Caki2 (cell line): ENCODE results near the gene TRAPPC12. TPM values are rescaled to one million over a fixed set of nuclear protein-coding genes. Genes with fewer than 3 reads are reported as not detected.

Experiments
- DNase-seq: peaks from one replicate; pipeline ENCODE4 v3.0.0-alpha.2; 2015; ENCODE audit warnings: low read depth
- in situ Hi-C: cut with HindIII; loops from 2 replicates; pipeline ENCODE4 v1.10.0; 2016; ENCODE audit warnings: low sequenced_read_pairs, low pct_unique_long_range_greater_than_20kb, mixed read lengths
- total RNA-seq: library from RNA; depleted of rRNA; stranded (reverse); fragments of >200 nt; shearing (Covaris generic); gene quantifications from 2 replicates; pipeline ENCODE4 v1.2.3, GENCODE V29; 2014; ENCODE audit warnings: low replicate concordance

TRAPPC12 gene
- total RNA-seq, 1 experiment from 2014 or later: 40.7 TPM

DNA sequence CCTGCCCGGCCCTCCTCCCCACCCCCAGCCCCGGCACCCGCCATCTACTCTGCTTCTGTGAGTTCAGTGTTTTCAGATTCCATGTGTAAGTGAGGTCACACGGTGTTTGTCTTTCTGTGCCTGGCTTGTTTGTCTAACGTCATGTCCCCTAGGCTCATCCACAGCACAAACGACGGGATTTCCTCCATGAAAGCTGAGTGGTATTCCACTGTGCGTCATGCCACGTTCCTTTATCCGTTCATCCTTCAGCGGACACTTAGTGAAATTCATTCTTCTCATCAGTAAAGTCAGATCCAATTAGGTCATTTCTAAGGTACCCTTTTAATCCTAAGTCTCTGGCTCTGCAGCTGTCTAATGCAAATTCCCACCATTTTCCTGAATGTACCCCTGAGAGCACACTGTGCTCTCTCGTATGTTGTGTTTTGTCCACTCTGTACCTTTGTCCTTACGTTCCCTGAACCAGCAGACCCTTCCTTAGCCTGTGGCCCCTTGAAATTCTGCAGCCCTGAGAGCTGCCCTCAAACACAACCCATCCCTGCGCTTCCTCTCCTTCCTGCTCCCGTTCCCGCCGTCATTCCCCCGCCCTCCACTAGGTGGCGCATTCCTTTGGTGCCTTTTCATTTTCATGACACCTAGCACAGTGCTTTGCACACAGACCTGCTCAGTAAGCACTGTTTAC is 44.1 kb downstream of the TRAPPC12 start:
- in situ Hi-C loops: no loop called here
- peak; percentile 44 for DNase-seq

DNA sequence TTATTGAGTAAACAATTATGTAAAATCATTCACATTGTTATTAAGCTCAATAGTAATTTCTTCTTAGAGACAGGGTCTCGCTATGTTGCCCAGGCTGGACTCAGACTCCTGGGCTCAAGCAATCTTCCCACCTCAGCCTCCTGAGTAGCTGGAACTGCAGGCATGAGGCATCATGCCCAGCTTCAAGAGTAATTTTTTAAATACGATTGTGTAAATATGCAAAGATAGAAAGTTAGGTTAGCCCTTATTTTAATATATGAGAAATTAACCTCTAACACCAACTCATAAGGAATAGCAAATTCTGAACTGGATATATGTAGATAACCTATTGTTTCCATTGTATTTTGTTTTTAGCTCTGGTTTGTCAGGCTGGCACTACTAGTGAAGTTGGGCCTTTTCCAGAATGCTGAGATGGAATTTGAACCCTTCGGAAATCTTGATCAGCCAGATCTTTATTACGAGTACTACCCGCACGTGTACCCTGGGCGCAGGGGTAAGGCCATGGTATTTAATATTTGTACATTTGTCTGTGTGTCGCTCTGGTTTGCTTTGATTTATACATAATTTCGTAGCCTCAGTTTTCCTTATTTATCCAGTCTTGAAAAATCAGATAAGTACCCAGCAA is 44.8 kb downstream of the TRAPPC12 start:
- DNase-seq: no peak
- in situ Hi-C loops: no loop called here

DNA sequence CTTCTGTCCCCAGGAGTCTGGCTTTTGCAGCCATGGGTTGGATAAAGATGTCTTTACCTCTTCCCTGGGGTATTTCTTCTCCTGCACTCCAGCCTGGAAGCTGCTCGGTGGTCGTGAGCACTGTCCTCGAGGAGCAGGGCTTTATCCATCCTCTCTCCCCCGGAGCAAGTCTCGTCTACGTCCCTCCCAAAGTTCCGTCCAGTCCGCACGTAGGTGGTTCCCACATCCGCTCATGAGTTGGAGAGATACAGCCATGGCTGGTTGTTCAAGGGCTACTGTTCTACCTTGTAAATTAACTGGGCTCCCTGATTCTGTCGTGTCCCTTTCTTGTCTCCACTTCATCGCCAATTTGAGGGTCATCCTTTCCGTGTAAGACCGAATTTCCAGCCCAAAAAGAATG is 47.1 kb downstream of the TRAPPC12 start:
- DNase-seq: no peak
- in situ Hi-C loops: no loop called here

- in situ Hi-C loops: no loop called here
- DNase-seq: no peak
Observed at GRCh38 chr2:3427272-3427671, 47.8 kb downstream of the TRAPPC12 start.

DNA sequence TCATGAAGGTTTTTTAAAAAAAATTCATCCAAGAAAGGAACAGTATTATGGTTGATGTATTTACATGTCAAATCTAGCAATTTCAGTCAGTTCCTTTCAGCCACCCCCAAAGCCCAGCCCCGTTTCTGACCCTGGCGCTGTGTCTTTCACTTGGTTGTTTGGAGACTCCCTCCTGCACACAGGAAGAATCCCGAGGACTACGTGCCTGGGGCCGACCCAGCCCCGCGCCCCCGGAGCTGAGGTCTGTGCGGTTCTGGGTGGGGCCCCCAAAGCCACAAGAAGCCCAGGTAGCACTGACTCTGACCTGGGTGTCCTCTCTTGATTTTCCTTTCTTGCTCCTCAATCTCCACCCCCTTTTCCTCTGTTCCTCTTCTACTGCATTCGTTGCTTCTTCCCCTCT is 49.1 kb downstream of the TRAPPC12 start:
- DNase-seq: no peak
- in situ Hi-C loops: no loop called here

GRCh38 chr2:3429066-3429610 is 49.6 kb downstream of the TRAPPC12 start:
- in situ Hi-C loops: no loop called here
- no peak for DNase-seq

- DNase-seq: no peak
- in situ Hi-C loops: no loop called here
Observed at GRCh38 chr2:3430172-3430571, 50.7 kb downstream of the TRAPPC12 start.

DNA sequence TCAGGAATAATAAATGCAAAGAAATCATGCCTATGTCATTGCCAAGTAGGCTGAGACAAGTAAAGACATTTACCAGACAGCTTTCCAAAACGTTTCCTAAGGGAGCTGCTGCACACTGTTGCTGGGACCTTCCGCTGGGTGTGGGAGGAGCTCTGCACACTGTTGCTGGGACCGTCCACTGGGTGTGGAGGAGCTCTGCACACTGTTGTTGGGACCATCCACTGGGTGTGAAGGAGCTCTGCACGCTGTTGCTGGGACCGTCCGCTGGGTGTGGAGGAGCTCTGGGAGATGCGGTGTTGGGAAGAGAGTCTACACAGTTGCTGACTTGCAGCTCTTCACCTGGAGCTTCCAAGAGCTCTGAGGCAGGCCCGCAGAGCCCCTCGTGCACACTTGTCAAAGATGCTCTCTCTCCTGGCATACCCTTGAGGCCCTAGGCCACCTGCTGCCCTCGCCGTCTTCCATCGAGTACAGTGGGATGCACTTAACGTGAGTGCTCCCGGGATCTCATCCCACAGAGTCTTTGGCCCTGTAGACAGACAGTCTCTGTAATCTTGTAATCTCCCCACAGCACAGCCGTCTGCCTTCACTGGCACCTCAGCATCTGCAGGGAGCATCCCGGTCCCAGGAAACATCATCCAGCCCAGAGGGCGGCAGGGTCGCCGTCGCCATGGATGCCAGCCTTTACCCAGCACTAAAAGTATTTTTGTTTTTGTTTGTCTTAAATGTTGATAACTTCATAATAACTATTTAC is 51.4 kb downstream of the TRAPPC12 start:
- no peak for DNase-seq
- in situ Hi-C loops: no loop called here

GRCh38 chr2:3432067-3432466 is 52.6 kb downstream of the TRAPPC12 start:
- in situ Hi-C loops: no loop called here
- no peak for DNase-seq

DNA sequence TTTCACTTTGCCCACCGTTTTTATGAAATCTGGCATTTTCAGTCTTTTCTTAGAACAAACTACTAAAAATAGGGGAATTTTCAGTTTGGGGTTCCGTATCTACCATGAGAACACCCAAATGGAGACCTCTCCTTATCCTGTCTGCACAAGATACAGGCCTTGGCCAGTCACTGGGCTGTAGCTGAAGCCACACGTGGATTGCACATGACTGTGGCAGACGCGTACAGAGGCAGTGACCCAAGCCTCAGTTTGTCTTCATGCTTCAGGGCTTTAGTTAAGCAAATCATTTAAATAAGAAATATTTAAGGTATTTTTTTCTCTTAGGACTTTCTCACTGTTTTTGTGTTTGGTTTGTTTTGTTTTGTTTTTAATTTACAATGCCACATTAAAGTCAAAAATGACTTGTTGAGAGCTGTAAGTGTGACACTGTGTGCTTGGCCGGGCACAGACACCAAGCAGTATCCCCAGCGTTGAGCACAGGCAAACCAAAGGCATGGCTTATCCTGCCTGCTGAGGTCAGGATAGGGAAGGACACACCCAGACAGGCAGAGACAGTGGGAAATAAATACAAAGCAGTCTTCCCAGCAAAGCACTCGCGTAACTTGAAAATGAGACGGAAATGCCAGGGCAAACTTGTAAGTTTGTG is 53.3 kb downstream of the TRAPPC12 start:
- in situ Hi-C loops: no loop called here
- peak; percentile 25 for DNase-seq

DNA sequence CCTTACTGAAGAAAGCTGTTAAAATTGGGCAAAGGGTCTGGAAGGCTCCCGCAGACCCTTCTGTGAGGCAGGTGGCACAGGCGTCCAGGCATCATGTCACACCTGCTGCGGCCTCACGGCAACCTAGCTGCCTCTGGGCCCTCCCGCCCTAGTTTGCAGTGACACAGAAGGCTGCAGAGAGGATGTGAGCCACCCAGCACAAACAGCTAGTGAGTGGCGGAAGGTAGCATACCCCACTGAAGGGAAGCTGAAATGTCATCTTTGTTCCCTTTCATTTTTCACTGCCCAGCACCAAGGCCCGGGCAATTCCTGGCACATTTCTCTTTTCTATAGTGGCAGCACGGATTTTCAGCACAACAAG is 53.8 kb downstream of the TRAPPC12 start:
- DNase-seq: no peak
- in situ Hi-C loops: no loop called here

DNA sequence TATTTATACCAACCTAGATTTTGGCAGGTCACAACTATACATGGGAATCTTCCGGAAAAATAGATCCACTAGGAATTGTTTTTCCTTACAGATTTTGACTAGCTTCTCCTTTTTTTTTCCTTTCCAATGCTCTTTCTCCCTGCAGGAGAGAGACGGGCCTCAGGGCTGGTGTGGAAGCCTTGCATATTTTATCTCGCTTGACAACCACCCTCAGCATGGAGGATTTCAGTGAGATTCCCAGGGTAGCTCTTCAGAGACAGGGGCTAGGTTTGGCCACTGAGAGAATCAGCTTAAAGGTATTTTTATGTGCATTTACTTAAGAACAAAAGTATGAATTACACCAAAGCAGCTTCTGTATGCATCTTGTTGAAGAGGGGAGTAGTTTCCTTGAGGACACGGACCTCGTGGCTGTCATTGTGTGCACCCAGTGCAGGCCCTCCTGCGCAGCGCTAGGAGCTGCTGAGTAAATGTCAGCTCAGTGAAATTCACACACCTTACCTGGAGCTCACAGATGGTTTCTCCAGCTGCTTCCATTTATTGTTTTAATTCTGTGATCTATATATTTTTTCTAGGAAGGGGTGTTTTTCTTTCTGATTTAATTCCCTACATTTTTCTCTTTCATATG is 54.4 kb downstream of the TRAPPC12 start:
- no peak for DNase-seq

DNA sequence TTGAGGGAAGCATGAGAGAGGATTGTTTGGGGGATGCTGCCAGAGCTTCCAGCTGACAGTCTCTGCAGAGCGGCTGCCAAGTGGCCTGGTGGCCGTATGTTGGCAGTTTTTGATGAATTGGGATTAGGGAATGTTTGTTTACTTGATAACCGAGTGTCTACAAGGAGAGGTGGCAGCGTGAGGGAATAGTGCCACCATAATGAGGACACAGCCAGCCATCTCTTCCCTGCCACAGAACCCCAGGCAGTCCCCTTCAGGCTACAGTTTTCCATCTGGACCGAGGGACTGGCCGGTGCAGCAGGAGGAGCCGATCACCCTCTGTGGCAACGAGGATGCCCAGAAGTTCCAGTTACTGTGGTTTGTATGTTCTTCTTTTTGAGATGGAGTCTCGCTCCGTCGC is 55.2 kb downstream of the TRAPPC12 start:
- in situ Hi-C loops: no loop called here
- no peak for DNase-seq

More for the DNA sequence above, 54.4 kb downstream of the TRAPPC12 start:
- in situ Hi-C loops: no loop called here

GRCh38 chr2:3435445-3435844 is 56.0 kb downstream of the TRAPPC12 start:
- DNase-seq: no peak
- in situ Hi-C loops: no loop called here

DNA sequence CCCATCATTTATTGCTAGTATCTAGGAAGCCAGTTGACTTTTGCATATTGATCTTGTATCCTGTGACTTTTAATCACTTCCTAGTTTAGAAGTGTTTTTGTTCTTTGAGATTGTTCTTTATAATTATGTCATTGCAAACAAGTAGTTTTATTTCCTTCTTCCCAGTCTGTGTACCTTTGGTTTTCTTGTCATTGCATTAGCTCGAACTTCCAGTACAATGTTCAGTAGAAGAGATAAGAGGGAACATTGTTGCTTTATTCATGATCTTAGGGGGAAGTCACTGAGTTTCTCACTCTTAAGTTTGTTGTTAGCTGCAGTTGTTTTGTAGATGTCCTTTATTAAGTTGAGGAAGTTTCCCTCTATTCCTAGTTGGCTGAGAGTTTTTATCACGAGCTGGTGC is 61.0 kb downstream of the TRAPPC12 start:
- no peak for DNase-seq
- in situ Hi-C loops: no loop called here

GRCh38 chr2:3441465-3441864 is 62.0 kb downstream of the TRAPPC12 start:
- in situ Hi-C loops: no loop called here

GRCh38 chr2:3442185-3442584 is 62.7 kb downstream of the TRAPPC12 start:
- DNase-seq: no peak
- in situ Hi-C loops: no loop called here

More at GRCh38 chr2:3441465-3441864, 62.0 kb downstream of the TRAPPC12 start:
- no peak for DNase-seq

- in situ Hi-C loops: no loop called here
- no peak for DNase-seq
Observed at GRCh38 chr2:3443083-3443482, 63.6 kb downstream of the TRAPPC12 start.
